HG03520 (cell line): ENCODE results near the gene PRR9.

Source experiments
- ATAC-seq: cut with Tn5 transposase; IDR thresholded peaks from one replicate; pipeline ENCODE4 v1.9.1; 2021; ENCODE audit warnings: mild to moderate bottlenecking, moderate library complexity; ENCODE audit not compliant: unreplicated experiment

Gene PRR9

GRCh38 chr1:153262462-153263157 is 45.2 kb downstream of the PRR9 start:
- no peak for ATAC-seq

- ATAC-seq: no peak
Measured at GRCh38 chr1:153265457-153265856, 48.1 kb downstream of the PRR9 start.
